ENCODE measurements around the gene VWA5A.
A peak's percentile ranks its signal among the peaks of the same experiment; 100 is the strongest.

VWA5A gene

GRCh38 chr11:124190298-124191139, 75.3 kb downstream of the VWA5A start:
- Histone ChIP-seq H3K4me3 (ENCODE audit: low read depth, low read length) (no peak overlapping the region), H3K27ac (no peak overlapping the region)
- in situ Hi-C loops (cut with HindIII; ENCODE audit: low pct_ligation_motif_present, low sequenced_read_pairs) = no loop called here

GRCh38 chr11:124193221-124194010, 78.2 kb downstream of the VWA5A start:
- Histone ChIP-seq H3K27me3 (replicated peaks) (no peaks in the 10 kb centered on the region), H3K36me3 (replicated peaks) (no peaks in the 10 kb centered on the region), H3K27ac (no peak overlapping the region), H3K4me3 (ENCODE audit: low read depth, low read length) (no peak overlapping the region)
- no peak for TF ChIP-seq CTCF (IDR thresholded peaks at IDR 0.05; ENCODE audit: low read depth, low read length, missing control alignments)
- no peak for DNase-seq
- in situ Hi-C loops (cut with HindIII; ENCODE audit: low pct_ligation_motif_present, low sequenced_read_pairs) = no loop called here

More at GRCh38 chr11:124190298-124191139, 75.3 kb downstream of the VWA5A start:
- DNase-seq = no peak
- TF ChIP-seq CTCF (IDR thresholded peaks at IDR 0.05; ENCODE audit: low read depth, low read length, missing control alignments) = no peak
- Histone ChIP-seq H3K27me3 (replicated peaks) (no peaks in the 10 kb centered on the region), H3K36me3 (replicated peaks) (no peaks in the 10 kb centered on the region)

- Histone ChIP-seq H3K27me3 (replicated peaks) (no peaks in the 10 kb centered on the region), H3K36me3 (replicated peaks) (no peaks in the 10 kb centered on the region), H3K4me3 (ENCODE audit: low read depth, low read length) (no peak overlapping the region), H3K27ac (no peak overlapping the region)
- DNase-seq = no peak
- no peak for TF ChIP-seq CTCF (IDR thresholded peaks at IDR 0.05; ENCODE audit: low read depth, low read length, missing control alignments)
- in situ Hi-C loops (cut with HindIII; ENCODE audit: low pct_ligation_motif_present, low sequenced_read_pairs) = no loop called here
These were observed 79.3 kb downstream of the VWA5A start for GRCh38 chr11:124194293-124195188.

GRCh38 chr11:124195189-124195734, 80.0 kb downstream of the VWA5A start:
- DNase-seq = peak; percentile 55
- H3K4me3 ChIP-seq (ENCODE audit: low read depth, low read length) = no peak overlapping the region
- H3K27me3 ChIP-seq (replicated peaks) = no peaks in the 10 kb centered on the region
- in situ Hi-C loops (cut with HindIII; ENCODE audit: low pct_ligation_motif_present, low sequenced_read_pairs) = no loop called here
- no peak overlapping the region for H3K27ac ChIP-seq
- peak; percentile 89 for TF ChIP-seq CTCF (IDR thresholded peaks at IDR 0.05; ENCODE audit: low read depth, low read length, missing control alignments)
- H3K36me3 ChIP-seq (replicated peaks) = no peaks in the 10 kb centered on the region
